Ectodermal cell (in vitro differentiated cells): ENCODE measurements around the gene PSTK. TPM values are rescaled to one million over a fixed set of nuclear protein-coding genes. Genes with fewer than 3 reads are reported as not detected.

ENCODE experiments used
- H3K27ac ChIP-seq: 2 replicates; pipeline ENCODE4 v1.7.0; 2013; ENCODE audit warnings: mild to moderate bottlenecking, low read depth, low read length; ENCODE audit not compliant: insufficient read depth, poor library complexity, severe bottlenecking
- H3K27me3 ChIP-seq: 2 replicates; pipeline ENCODE4 v1.7.0; 2013; ENCODE audit warnings: mild to moderate bottlenecking, low read length; ENCODE audit not compliant: insufficient read depth, control insufficient read depth, poor library complexity, severe bottlenecking
- H3K36me3 ChIP-seq: one replicate; pipeline ENCODE4 v1.7.0; 2013; ENCODE audit warnings: low read length; ENCODE audit not compliant: control insufficient read depth, insufficient read depth
- H3K4me1 ChIP-seq: one replicate; pipeline ENCODE4 v1.7.0; 2013; ENCODE audit warnings: low read length; ENCODE audit not compliant: control insufficient read depth, insufficient read depth
- H3K4me3 ChIP-seq: 2 replicates; pipeline ENCODE4 v1.7.0; 2013; ENCODE audit warnings: low read depth, low read length, control low read depth; ENCODE audit not compliant: insufficient read depth
- H3K9me3 ChIP-seq: 2 replicates; pipeline ENCODE4 v1.7.0; 2013; ENCODE audit warnings: mild to moderate bottlenecking, low read length, moderate library complexity; ENCODE audit not compliant: control insufficient read depth
- WGBS, 2 experiments: methylation state at CpG; one replicate each; pipeline ENCODE4 v1.1.7; 2013; ENCODE audit warnings: missing lambda C conversion rate in 2 of 2; 5-methylcytosine and 5-hydroxymethylcytosine counted together
- polyA plus RNA-seq, 4 experiments: library from polyadenylated mRNA; stranded (reverse); fragments of 50-300 nt; gene quantifications; one replicate each; pipeline ENCODE4 v1.2.3, GENCODE V29; 2013

PSTK gene
- polyA plus RNA-seq (2013, experiment 1 of 4): 14.2 TPM
- 13.6 TPM for polyA plus RNA-seq (2013, experiment 2 of 4)
- 12.0 TPM for polyA plus RNA-seq (2013, experiment 3 of 4)
- polyA plus RNA-seq (2013, experiment 4 of 4): 15.2 TPM

GRCh38 chr10:122980209-122981065, at the start of gene PSTK:
Gene PSTK, plus strand, starts transcription at chr10:122980401. Its CDS starts 79 bp downstream, at chr10:122980480.
- Histone ChIP-seq H3K9me3 (no peaks in the 10 kb centered on the region), H3K36me3 (peaks cover 4% of the 10 kb centered on the region), H3K27ac (peak within 1 kb of the TSS; percentile 97), H3K4me1 (no peaks in the 10 kb centered on the region), H3K4me3 (peak within 1 kb of the TSS; percentile 77), H3K27me3 (no peaks in the 10 kb centered on the region)
- 1% methylated on average over 69 to 71 of the region's 73 CpGs for WGBS, 2 experiments

DNA sequence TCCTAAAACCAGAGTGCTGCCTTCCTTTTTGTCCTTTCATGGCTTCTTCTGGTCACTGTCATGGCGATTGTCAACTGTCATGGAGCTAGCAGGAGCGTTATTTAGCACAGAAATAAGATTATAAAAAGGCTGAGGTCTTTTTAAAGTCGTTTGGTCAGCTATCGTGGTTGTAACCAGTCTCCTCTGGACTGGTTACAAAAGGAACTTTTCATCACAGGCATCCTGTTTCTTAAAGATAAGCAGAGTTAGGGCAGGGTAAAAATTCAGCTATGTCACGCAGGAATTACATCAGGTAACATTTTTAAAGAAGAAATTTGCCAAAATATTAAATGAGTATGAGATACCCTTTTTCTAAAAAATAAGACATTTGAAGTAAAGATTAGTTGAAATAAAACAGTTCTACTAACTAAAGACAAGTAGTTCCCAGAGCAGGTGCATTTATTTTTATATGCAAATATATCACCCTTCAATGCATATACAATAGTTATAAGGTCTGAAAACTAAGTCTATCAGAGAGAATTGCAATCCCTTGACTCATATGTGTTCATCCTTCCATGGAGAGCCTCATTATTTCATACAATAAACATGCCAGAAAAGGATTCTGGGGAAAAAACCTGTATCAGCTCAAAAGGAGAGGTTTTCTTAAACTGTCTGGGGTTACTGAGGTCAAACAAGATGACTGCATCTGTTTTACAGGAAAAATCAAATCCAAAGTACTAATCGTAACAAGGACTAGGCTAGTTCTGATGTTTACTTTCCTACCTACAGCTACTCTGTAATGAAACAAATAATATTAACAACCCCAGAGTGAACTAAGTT, 48.9 kb upstream of the PSTK start:
- Histone ChIP-seq H3K9me3 (no peaks in the 10 kb centered on the region), H3K36me3 (peaks cover 3% of the 10 kb centered on the region), H3K27ac (no peak overlapping the region), H3K27me3 (no peaks in the 10 kb centered on the region), H3K4me3 (no peak overlapping the region), H3K4me1 (no peaks in the 10 kb centered on the region)
- 89 to 90% methylated on average over 6 of the region's 6 CpGs for WGBS, 2 experiments

- no peaks in the 10 kb centered on the region for H3K27me3 ChIP-seq
- whole genome bisulfite sequencing, 2 experiments: 89% methylated on average over 1 of the region's 1 CpG; no CpG with 5 or more reads in 1 of the 2 experiments
- H3K9me3 ChIP-seq: no peaks in the 10 kb centered on the region
- H3K27ac ChIP-seq: no peak overlapping the region
- no peak overlapping the region for H3K4me3 ChIP-seq
- H3K36me3 ChIP-seq: peaks cover 7% of the 10 kb centered on the region
- H3K4me1 ChIP-seq: no peaks in the 10 kb centered on the region
These were observed 40.9 kb upstream of the PSTK start for GRCh38 chr10:122939133-122939855.

DNA sequence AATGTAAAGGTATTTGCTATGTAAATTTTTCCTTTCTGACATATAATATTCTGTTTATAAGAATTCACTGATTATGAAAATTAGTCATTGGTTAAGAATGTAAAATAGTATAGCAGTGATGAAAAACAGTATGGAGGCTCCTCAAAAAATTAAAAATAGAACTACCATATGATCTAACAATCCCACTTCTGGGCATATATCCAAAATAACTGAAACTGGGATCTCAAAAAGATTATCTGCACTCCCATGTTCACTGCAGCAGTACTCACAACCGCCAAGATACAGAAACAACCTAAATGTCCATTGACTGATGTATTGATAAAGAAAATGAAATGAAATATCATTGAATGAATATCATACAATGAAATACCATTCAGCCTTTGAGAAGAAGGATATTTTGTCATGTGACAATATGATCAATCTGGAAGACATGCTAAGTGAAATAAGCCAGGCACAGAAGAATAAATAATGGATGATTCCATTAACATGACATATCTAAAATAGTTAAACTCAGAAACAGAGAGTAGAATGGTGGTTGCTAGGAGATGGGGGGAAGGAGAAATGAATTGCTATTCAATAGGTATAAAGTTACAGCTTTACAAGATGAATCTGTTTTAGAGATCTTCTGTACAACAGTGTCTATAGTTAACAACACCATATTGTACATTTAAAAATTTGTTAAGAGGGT, 40.2 kb upstream of the PSTK start:
- 100% methylated on average over 1 of the region's 1 CpG; no CpG with 5 or more reads in 1 of the 2 experiments for WGBS, 2 experiments
- H3K4me3 ChIP-seq: no peak overlapping the region
- H3K27me3 ChIP-seq: no peaks in the 10 kb centered on the region
- H3K36me3 ChIP-seq: peaks cover 7% of the 10 kb centered on the region
- no peaks in the 10 kb centered on the region for H3K4me1 ChIP-seq
- no peaks in the 10 kb centered on the region for H3K9me3 ChIP-seq
- H3K27ac ChIP-seq: no peak overlapping the region

DNA sequence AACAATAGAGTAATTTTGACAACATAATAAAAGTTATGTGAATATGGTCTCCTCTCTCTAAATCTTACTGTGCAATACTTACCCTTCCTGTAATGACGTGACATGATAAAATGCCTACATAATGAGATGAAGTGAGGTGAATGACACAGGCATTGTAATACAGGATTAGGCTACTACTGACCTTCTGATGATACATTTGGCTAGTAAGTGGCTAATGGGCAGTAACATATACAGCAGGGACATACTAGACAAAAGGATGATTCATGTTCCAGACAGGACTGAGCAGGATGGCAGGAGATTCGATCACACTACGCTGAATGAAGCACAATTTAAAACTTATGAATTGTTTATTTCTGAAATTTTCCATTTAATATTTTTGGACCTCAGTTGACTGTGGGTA, 30.9 kb upstream of the PSTK start:
- H3K36me3 ChIP-seq: no peaks in the 10 kb centered on the region
- H3K4me1 ChIP-seq: no peaks in the 10 kb centered on the region
- no peak overlapping the region for H3K4me3 ChIP-seq

GRCh38 chr10:122953902-122954730, 26.1 kb upstream of the PSTK start, which contains the start of gene C10orf88:
Gene C10orf88, minus strand, starts transcription at chr10:122954227. Its CDS starts 49 bp downstream, at chr10:122954178.
- Histone ChIP-seq H3K27ac (no peak within 1 kb of the TSS), H3K4me1 (no peaks in the 10 kb centered on the region), H3K4me3 (peak within 1 kb of the TSS; percentile 83), H3K27me3 (peaks cover 23% of the 10 kb centered on the region), H3K9me3 (no peaks in the 10 kb centered on the region), H3K36me3 (no peaks in the 10 kb centered on the region)
- 7 to 9% methylated on average over 77 of the region's 77 CpGs for WGBS, 2 experiments

More for the DNA sequence above, 30.9 kb upstream of the PSTK start:
- H3K9me3 ChIP-seq: no peaks in the 10 kb centered on the region
- no peak overlapping the region for H3K27ac ChIP-seq
- WGBS, 2 experiments: 94 to 96% methylated on average over 3 of the region's 3 CpGs
- no peaks in the 10 kb centered on the region for H3K27me3 ChIP-seq

DNA sequence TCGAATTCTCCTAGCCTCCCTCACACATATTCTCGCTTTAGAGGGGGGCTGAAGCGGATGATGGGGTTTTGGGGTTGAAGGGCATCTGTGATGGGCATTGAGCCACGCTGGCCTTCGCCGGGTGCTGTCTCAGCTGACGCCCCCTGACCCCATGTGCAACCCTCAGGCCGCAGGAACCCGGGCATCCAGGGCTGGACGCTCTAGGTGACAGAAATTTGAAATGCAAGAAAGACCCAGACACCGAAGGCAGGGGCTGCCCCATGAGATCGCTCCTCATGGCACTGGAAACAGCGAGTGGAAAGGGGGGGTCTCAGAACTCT, 25.5 kb upstream of the PSTK start:
- WGBS, 2 experiments: 87 to 91% methylated on average over 13 of the region's 13 CpGs
- Histone ChIP-seq H3K4me3 (no peak overlapping the region), H3K27me3 (peaks cover 23% of the 10 kb centered on the region)

GRCh38 chr10:122955892-122956291, 24.3 kb upstream of the PSTK start:
- H3K4me1 ChIP-seq: no peaks in the 10 kb centered on the region
- no peaks in the 10 kb centered on the region for H3K9me3 ChIP-seq
- no peak overlapping the region for H3K27ac ChIP-seq
- peaks cover 23% of the 10 kb centered on the region for H3K27me3 ChIP-seq
- 86 to 93% methylated on average over 1 of the region's 1 CpG for WGBS, 2 experiments
- no peaks in the 10 kb centered on the region for H3K36me3 ChIP-seq
- no peak overlapping the region for H3K4me3 ChIP-seq

More for the DNA sequence above, 25.5 kb upstream of the PSTK start:
- Histone ChIP-seq H3K9me3 (no peaks in the 10 kb centered on the region), H3K27ac (no peak overlapping the region), H3K36me3 (no peaks in the 10 kb centered on the region), H3K4me1 (no peaks in the 10 kb centered on the region)

DNA sequence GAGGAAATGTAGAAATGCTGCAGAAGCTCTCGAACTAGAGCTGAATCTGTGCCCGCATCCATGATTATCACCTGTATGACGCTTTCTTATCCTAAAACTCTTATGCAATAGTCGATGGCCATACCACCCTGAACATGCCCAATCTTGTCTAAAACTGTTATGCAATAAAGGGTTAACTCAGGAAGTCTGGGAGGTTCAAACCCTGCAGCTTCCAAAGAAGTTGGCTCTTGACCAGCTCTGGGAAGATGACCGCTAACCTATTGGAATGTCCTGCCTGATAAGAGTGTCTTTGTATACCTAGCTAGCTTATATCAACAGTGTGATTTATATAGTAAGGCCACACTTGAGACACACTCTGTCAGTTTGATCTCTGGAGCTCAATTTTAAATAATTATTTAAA, 22.7 kb upstream of the PSTK start:
- Histone ChIP-seq H3K27ac (no peak overlapping the region), H3K4me3 (no peak overlapping the region), H3K9me3 (no peaks in the 10 kb centered on the region), H3K27me3 (peaks cover 23% of the 10 kb centered on the region), H3K4me1 (no peaks in the 10 kb centered on the region), H3K36me3 (no peaks in the 10 kb centered on the region)
- 87 to 88% methylated on average over 5 of the region's 5 CpGs for WGBS, 2 experiments
